HG03045 (cell line): Measurements from ENCODE around the gene HSPG2.

Source experiments
- ATAC-seq: cut with Tn5 transposase; IDR thresholded peaks from one replicate; pipeline ENCODE4 v1.9.1; 2021; ENCODE audit warnings: mild to moderate bottlenecking, moderate library complexity; ENCODE audit not compliant: unreplicated experiment

The HSPG2 gene

DNA sequence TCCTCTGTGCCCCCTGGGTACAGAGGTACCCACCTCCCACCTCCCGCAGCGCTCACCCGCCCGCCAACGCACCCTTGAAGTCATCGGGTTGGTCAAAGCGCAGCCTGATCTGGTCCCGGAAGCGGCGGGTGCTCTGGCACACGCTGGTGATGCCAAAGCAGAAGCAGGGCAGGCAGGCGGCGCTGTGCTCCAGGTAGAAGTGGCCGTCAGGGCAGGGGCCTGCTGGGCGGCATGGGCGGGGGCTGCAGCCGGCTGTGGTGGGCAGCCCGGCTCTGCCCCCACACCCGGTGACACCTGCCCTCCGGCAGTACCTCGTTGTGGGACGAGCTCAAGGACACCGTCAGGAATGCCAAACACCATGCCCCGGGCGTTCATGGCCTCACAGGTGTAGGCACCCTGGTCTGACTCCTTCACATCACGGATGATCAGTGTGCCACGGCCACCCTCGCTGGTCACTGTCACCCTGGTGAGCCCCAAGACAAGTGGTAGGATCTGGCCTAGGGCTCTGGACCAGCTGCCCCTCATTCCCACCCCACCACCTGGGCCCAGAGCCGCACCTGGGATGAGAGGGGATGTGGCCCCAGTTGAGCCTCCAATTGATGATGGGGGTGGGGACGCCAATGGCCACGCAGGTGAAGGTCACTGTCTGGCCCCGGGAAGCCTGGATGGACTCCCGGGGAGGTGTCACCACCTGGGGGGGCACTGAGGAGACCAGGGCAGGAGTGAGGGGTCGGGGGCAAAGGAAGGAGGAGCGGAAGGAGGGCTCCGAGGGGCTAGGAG lies 52.5 kb downstream of the HSPG2 start:
- ATAC-seq, result no peak

- no peak for ATAC-seq
Measured at GRCh38 chr1:21882721-21883415, 54.2 kb downstream of the HSPG2 start.

GRCh38 chr1:21881250-21881649 lies 55.9 kb downstream of the HSPG2 start:
- ATAC-seq, result no peak

GRCh38 chr1:21880619-21880970 lies 56.5 kb downstream of the HSPG2 start:
- no peak for ATAC-seq

- ATAC-seq, result no peak
Measured at GRCh38 chr1:21879928-21880618, 57.0 kb downstream of the HSPG2 start.

DNA sequence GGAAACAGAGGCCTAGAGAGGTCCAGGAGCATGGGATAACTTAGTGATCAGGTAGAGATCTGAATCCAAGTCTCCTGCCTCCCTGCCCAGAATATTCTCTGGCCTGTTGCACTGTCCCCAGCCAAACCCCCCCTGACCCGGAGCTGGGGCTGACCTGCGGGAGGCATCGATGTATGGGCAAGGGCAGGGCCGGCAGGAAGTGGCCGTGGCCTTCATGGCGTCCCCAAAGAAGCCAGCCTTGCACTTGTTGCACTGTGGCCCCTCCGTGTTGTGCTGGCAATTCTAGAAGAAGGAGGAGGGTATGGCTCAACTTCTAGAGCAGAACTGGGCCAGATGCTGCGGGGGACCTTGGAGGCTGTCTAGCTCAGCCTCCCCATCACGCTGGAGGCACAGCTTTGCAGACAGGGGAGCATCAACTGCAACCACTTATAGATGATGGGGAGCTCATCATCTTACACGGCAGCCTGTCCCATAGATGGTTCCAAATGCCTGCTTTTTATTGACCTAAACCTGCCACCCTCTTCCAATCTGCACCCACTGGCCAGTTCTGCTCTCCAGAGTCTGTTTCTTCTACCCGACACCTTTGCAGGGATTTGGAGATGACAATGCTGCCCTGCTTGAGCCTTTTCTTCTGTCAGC lies 58.2 kb downstream of the HSPG2 start:
- no peak for ATAC-seq

GRCh38 chr1:21878009-21878773 lies 58.9 kb downstream of the HSPG2 start:
- ATAC-seq, result no peak

- no peak for ATAC-seq
Measured at GRCh38 chr1:21876267-21876666, 60.8 kb downstream of the HSPG2 start.

DNA sequence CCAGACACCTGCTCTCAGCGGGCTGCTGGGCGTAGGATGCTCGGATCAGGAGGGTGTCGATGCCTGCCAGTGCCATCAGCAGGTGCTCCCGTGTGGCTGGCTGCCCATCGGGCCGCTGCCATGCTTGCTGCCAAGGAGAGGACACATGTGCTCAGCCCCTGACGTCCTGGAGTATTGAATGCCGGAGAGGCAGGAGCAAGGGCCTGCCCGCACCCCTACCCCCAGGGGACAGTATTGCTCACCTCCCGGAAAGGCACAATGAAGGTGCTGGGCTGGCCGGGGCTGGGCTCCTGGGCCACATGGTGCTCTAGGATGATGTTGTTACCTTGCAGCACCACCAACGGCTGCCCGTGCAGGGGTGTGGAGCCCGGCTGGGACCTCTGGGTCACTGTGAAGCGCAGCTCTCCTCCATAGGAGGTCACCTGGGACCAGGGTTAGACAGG lies 61.5 kb downstream of the HSPG2 start:
- no peak for ATAC-seq

- ATAC-seq, result no peak
Measured at GRCh38 chr1:21874778-21875547, 62.1 kb downstream of the HSPG2 start.

DNA sequence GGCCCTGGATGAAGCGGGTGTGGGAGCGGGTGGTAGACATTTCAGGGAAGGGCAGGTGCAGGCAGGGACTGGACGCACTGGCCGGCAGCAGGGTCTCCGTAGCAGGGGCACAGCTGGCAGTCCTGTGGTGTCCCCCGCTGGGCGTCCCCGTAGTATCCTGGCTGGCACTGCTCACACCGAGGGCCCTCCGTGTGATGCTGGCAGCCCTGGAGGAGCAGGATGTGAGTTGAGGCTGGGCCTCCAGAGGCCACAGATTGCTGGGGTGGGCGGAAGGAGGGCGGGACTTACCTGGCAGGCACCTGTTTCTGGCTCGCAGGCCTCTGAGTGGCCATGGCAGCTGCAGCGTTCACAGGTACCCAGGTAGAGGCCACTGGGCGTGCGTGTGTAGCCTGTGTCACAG lies 62.8 kb downstream of the HSPG2 start:
- no peak for ATAC-seq

DNA sequence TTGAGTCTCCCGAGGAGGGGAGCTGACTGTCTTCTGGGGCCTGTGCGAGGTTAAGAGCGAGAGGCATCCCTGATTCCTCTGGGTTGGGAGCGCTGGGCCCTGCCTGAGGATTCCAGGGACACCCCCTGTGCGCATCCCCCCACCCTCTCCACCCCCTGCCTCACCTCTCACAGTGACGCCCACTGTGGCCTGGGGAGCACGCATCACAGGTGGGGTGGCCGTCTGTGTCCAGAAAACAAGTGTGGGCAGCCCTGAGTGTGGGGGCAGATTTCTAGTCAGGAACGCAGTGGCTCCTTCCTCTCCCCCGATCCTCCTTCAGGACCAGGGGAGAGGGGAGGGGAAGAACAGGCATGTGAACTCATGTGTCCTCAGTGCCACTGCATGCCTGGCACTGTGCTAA lies 63.3 kb downstream of the HSPG2 start:
- no peak for ATAC-seq

DNA sequence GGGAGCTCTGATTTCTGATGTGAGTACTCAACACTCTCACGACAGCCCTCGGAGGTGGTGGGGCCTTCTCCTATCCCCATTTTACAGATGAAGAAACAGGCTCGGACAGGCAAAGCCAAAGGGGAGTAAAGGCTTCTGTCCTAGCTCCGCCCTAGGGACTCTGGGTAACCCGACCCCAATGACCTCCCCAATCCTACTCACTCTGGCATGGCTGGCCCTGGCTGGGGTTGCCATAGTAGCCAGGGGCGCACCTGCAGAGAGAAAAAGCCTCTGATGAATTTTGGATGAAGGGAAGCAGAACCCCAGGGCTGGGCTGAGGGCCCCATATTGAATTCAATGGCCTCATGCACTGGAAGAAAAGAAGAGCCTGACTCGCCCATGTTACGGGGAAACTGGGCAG lies 63.9 kb downstream of the HSPG2 start:
- no peak for ATAC-seq

DNA sequence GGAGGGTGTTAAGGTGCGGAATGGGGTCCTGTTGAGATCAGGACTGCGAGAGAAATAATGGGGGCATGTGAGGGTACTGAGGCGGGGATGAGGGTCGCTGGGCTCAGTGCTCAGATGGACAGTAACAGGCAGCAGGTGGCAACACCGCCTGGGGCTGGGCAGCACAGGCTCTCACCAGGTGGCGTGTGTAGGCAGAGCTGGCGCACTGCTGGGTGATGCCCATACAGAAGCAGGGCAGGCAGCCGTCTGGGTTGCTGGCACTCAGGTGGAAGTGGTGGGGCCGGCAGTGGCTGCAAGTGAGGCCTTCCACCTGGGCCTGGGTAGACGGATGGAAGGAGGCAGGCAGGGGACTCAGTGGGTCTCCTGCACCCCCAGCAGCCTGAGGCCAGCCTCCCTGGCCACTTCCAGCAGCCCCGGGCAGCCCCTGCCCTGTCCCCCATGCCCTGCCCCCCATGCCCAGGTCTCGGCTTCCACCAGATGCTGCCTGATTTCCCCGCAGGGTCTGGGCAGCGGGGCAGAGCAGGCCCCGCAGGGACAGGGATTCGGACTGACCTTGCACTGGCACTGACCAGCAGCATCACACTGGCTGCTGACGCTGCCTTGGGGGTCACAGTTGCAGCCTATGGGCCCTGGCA lies 64.5 kb downstream of the HSPG2 start:
- no peak for ATAC-seq

DNA sequence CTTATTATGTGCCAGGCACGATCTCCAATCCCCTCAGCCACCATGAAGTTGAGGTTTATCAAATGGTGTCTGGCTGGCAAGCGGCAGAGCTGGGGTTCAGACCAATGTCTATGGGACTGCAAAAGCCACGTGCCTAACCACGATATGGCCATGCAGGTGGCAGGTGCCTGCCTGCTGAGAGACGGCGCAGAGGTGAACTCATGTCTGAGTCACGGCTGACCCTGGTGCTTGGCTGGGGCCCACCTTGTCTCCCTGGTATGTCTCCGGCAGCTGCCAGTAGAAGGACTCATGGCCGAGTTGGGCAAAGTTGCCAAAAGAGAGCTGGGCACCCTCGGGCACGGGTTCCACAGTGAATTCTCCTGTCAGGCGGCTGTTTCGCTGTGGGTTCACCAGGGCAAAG lies 65.2 kb downstream of the HSPG2 start:
- ATAC-seq, result no peak

- ATAC-seq, result no peak
Measured at GRCh38 chr1:21870611-21871010, 66.5 kb downstream of the HSPG2 start.

- ATAC-seq, result no peak
Measured at GRCh38 chr1:21869620-21870121, 67.4 kb downstream of the HSPG2 start.

DNA sequence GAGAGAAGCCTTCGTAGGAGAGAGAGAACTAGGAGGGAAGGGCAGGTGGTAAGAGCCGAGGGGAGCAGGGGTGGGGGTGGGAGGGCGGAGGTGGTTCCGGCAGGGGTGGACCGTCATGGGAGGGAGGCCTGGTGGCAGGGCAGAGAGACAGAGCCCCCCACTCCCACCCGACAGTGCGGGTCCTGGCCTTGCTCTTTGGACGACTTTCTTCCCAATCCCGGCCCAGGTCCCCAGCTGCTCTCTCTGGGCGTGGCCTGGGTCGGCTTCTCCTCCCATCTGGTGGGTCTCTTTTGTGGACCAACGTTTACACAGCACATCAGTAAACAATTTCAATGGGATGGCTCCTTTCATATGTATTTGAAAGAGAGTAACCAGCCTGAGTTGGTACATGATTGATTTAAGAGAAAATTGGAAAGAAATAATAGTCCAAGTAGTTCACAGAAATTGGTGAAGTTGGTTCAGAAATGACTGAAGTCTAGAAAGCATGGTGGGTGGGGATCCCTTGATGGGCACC lies 68.1 kb downstream of the HSPG2 start:
- ATAC-seq, result no peak

DNA sequence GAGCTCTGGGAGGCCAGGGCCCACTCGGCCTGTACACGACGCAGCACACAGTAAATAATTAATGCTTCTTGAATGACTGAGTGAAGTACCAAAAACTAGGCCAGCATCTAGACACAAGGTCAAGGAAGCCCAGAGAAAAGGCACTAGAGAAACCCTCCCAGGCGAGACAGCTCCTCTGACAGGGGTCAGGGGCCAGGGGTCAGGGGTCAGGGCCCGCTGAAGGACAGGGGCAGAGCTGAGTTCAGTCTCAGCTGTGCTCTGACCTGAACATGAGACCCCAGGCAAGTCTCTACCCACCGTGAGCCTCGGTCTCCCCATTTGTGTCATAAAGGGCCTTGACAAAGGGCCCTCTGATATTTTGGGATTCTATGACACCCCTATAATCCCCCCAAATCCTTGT lies 68.6 kb downstream of the HSPG2 start:
- ATAC-seq, result no peak
